ENCODE data around the gene WASF3. TPM values are rescaled to one million over a fixed set of nuclear protein-coding genes. Genes with fewer than 3 reads are reported as not detected.

The WASF3 gene
- total and polyA plus RNA-seq, 10 of the 15 experiments (the other 5 are each of a cell fraction or from before 2014, with no cell fraction given): under 0.01 to 0.10 (median 0.01) TPM; not detected in 7

- no peak for DNase-seq (ENCODE audit: low read depth, low spot score)
- H2AFZ ChIP-seq (ENCODE audit: control insufficient read depth, low read depth, low read length): no peak overlapping the region
- ATAC-seq: no peak
- in situ Hi-C loops (cut with MboI) (no loop called here), intact Hi-C loops (cut with micrococcal nuclease; ENCODE audit: unreplicated experiment) (no loop called here)
- 0% methylated on average over 3 of the region's 3 CpGs for WGBS (ENCODE audit: insufficient coverage, insufficient replicate concordance, low lambda C conversion rate, missing lambda C conversion rate)
- POLR2A ChIA-PET: no interaction called here
- FAIRE-seq: no peak
- H3K27ac ChIP-seq (ENCODE audit: control insufficient read depth, insufficient read depth): no peak overlapping the region
- H4K20me1 ChIP-seq (ENCODE audit: control insufficient read depth, insufficient read depth): no peaks in the 10 kb centered on the region
- TF ChIP-seq ZNF592 (IDR thresholded peaks at IDR 0.05) (no peak), POLR2A (IDR thresholded peaks at IDR 0.05; ENCODE audit: low read depth, low read length) (no peak), NFIC (IDR thresholded peaks at IDR 0.05; ENCODE audit: low read depth, low read length) (no peak), HCFC1 (IDR thresholded peaks at IDR 0.05; ENCODE audit: low read length) (no peak), BRCA1 (IDR thresholded peaks at IDR 0.05; ENCODE audit: low read depth, low read length) (no peak), CBX3 (IDR thresholded peaks at IDR 0.05; ENCODE audit: borderline replicate concordance, low read depth) (no peak), BMI1 (IDR thresholded peaks at IDR 0.05; ENCODE audit: borderline replicate concordance) (no peak), CEBPZ (IDR thresholded peaks at IDR 0.05; ENCODE audit: low read depth, low read length) (no peak), ATF3 (IDR thresholded peaks at IDR 0.05; ENCODE audit: borderline replicate concordance, extremely low read depth, low read depth, low read length) (no peak), JUNB (IDR thresholded peaks at IDR 0.05) (no peak)
- H3K27me3 ChIP-seq (replicated peaks in 1 of 2; ENCODE audit: control insufficient read depth in 2 of 2, insufficient read depth in 2 of 2, low read length in 1 of 2): 0 out of 4 replicates have a peak, but pooled peaks cover 0 to 2% of the 10 kb centered on the region in 2 experiments
- SMC1A ChIA-PET (ENCODE audit: uncharacterized antibody, unreplicated experiment): no interaction called here
- no peak overlapping the region for H3K4me2 ChIP-seq (ENCODE audit: control insufficient read depth, insufficient read depth)
- no peak overlapping the region for H3K4me3 ChIP-seq
- no peaks in the 10 kb centered on the region for H3K79me2 ChIP-seq (ENCODE audit: control insufficient read depth, insufficient read depth, low read length)
- H3K36me3 ChIP-seq (ENCODE audit: control insufficient read depth in 2 of 2, insufficient read depth in 2 of 2, low read length in 1 of 2): no peaks in the 10 kb centered on the region
- CTCF ChIA-PET: interaction anchor here (0.6 kb wide), 1 partner anchor 58 kb away, joined by 5 read pairs; no protein-coding TSS in a partner anchor
- BruUV-seq (replicated peaks): no TSS peak
- H3K9me3 ChIP-seq (replicated peaks; ENCODE audit: control insufficient read depth, insufficient read depth, low read length): no peaks in the 10 kb centered on the region
- RAD21 ChIA-PET (ENCODE audit: unreplicated experiment): no interaction called here
- H3K9ac ChIP-seq (ENCODE audit: control insufficient read depth, insufficient read depth, low read length): no peak overlapping the region
- no peaks in the 10 kb centered on the region for H3K4me1 ChIP-seq (ENCODE audit: control insufficient read depth, insufficient read depth, low read length)
Measured at GRCh38 chr13:26540334-26540733, 17.1 kb upstream of the WASF3 start.
